Epithelial cell of esophagus (primary cell): ENCODE results near the gene CA4.
"Not testable (repeated sequence)": the region's sequence is repeated elsewhere in the genome, so short reads cannot be mapped to it uniquely, and the experiment has no call there.

Experiments
- DNase-seq: peaks from one replicate; pipeline ENCODE4 v3.0.0; 2010; ENCODE audit warnings: low read depth
- H3K4me3 ChIP-seq: 2 replicates; pipeline ENCODE4 v1.5.1; 2011; ENCODE audit warnings: mild to moderate bottlenecking, low read length, control low read depth
- TF ChIP-seq, protein P1 (sequence below): IDR thresholded peaks from 2 replicates; pipeline ENCODE4 v1.5.1; 2011; ENCODE audit warnings: low read depth, mild to moderate bottlenecking, low read length, control low read depth, inconsistent platforms; ENCODE audit not compliant: insufficient read depth; ENCODE audit errors: missing control alignments

The CA4 gene

DNA sequence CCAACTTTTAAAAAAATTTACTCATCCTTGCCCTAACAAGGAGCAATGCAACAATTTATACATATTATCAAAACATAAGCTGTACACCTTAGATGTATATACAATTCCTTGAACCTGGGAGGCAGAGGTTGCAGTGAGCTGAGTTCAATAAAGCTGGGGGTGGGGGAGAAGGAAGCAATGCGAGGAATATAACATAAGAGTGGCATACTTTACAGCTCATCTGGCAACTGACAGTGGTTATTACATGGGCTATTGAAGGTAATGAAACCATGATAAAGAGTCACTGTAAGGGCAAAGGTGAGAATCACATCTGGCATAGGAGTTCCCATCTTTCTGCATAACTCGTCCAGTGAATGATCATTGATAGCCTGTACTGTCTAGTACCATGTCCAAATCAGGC lies 43.7 kb downstream of the CA4 start:
- TF ChIP-seq, protein P1, sequence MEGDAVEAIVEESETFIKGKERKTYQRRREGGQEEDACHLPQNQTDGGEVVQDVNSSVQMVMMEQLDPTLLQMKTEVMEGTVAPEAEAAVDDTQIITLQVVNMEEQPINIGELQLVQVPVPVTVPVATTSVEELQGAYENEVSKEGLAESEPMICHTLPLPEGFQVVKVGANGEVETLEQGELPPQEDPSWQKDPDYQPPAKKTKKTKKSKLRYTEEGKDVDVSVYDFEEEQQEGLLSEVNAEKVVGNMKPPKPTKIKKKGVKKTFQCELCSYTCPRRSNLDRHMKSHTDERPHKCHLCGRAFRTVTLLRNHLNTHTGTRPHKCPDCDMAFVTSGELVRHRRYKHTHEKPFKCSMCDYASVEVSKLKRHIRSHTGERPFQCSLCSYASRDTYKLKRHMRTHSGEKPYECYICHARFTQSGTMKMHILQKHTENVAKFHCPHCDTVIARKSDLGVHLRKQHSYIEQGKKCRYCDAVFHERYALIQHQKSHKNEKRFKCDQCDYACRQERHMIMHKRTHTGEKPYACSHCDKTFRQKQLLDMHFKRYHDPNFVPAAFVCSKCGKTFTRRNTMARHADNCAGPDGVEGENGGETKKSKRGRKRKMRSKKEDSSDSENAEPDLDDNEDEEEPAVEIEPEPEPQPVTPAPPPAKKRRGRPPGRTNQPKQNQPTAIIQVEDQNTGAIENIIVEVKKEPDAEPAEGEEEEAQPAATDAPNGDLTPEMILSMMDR, result no peak
- no peak for DNase-seq
- no peak overlapping the region for H3K4me3 ChIP-seq

DNA sequence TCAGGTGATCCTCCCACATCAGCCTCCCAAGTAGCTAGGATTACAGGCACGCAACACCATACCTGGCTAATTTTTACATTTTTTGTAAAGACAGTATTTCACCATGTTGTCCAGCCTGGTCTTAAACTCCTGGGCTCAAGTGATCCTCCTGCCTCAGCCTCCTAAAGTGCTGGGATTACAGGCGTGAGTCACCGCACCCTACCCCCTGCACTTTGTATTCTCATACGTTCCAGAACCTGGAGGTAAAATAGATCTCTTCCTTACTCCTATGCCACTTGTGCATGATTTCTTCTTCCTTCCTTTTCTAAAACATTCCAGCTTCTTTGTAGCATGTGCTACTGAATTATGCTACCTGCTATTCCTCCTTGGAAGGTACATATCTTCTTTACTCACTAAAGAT lies 44.4 kb downstream of the CA4 start:
- not testable (repeated sequence) for DNase-seq, H3K4me3 ChIP-seq

DNA sequence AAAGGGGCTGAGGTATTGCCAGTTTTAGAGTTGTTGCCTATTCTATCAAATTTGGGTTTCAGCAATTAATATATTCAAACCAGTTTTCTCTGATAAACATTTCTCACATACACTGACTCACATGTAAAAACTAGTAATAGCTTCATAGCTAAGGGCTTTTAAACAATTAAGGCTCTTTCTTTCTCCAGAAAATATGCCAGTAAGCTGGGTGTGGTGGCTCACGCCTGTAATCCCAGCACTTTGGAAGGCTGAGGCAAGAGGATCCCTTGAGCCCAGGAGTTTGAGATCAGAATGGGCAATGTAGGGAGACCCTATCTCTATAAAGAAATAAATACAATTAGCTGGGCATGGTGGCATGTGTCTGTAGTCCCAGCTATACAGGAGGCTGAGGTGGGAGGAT lies 48.9 kb downstream of the CA4 start:
- DNase-seq, H3K4me3 ChIP-seq: not testable (repeated sequence)

DNA sequence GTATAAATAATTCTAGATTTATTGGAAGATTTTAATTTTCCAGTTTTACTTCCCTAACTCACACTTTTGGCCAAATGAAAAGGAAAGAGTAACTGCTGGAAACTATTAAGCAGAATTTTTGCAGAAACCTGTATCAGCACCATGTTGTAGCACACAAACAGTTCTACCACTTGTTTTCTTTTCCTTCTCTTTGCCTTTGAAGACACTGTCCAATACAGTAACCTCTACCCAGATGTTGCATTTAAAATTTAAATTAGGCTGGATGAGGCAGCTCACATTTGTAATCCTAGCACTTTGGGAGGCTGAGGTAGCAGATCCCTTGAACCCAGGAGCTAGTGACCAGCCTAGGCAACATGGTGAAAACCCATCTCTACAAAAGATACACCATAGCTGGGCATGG lies 56.0 kb downstream of the CA4 start:
- not testable (repeated sequence) for DNase-seq, H3K4me3 ChIP-seq

DNA sequence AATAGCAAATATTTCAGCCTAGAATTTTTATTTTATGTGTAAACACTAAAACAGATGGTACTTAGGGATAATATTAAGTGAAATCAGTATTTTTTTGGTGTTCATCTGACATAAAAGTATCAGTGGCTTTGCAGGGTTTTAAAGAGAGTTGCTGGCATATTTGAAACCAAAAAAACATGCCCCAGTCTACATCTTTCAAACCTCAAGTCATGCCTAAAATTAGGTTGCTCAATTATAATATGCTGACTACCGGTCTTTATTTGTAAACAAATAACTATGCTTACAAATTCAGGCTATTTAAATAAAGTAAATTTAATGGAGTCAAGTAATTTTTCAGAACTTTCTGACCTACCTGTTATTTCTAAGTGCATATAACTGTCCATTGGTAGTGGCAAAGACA lies 58.5 kb downstream of the CA4 start:
- DNase-seq, result not testable (repeated sequence)

More for the DNA sequence above, 58.5 kb downstream of the CA4 start:
- H3K4me3 ChIP-seq, result not testable (repeated sequence)
